Measurements from ENCODE around the gene TMEM175.

Gene TMEM175

GRCh38 chr4:962231-963208, 30.3 kb downstream of the TMEM175 start:
- no peak for DNase-seq (ENCODE audit: extremely low read depth, insufficient read length)
- TF ChIP-seq CTCF (IDR thresholded peaks at IDR 0.05; ENCODE audit: insufficient read depth, low read length, poor library complexity, severe bottlenecking) = no peak
- no peak overlapping the region for H3K4me3 ChIP-seq (replicated peaks; ENCODE audit: low read depth, low read length)
- H3K36me3 ChIP-seq (ENCODE audit: control insufficient read depth, insufficient read depth, low read length) = peaks cover 8% of the 10 kb centered on the region
- H3K27me3 ChIP-seq (replicated peaks; ENCODE audit: control insufficient read depth, insufficient read depth, low read length) = no peaks in the 10 kb centered on the region

- H3K36me3 ChIP-seq (ENCODE audit: control insufficient read depth, insufficient read depth, low read length) = peaks cover 6% of the 10 kb centered on the region
- no peak for DNase-seq (ENCODE audit: extremely low read depth, insufficient read length)
- H3K4me3 ChIP-seq (replicated peaks; ENCODE audit: low read depth, low read length) = no peak overlapping the region
- H3K27me3 ChIP-seq (replicated peaks; ENCODE audit: control insufficient read depth, insufficient read depth, low read length) = no peaks in the 10 kb centered on the region
- no peak for TF ChIP-seq CTCF (IDR thresholded peaks at IDR 0.05; ENCODE audit: insufficient read depth, low read length, poor library complexity, severe bottlenecking)
Measured at GRCh38 chr4:963276-964225, 31.3 kb downstream of the TMEM175 start.

- DNase-seq (ENCODE audit: extremely low read depth, insufficient read length) = no peak
- no peak for TF ChIP-seq CTCF (IDR thresholded peaks at IDR 0.05; ENCODE audit: insufficient read depth, low read length, poor library complexity, severe bottlenecking)
- H3K4me3 ChIP-seq (replicated peaks; ENCODE audit: low read depth, low read length) = no peak overlapping the region
- no peaks in the 10 kb centered on the region for H3K27me3 ChIP-seq (replicated peaks; ENCODE audit: control insufficient read depth, insufficient read depth, low read length)
- peaks cover 6% of the 10 kb centered on the region for H3K36me3 ChIP-seq (ENCODE audit: control insufficient read depth, insufficient read depth, low read length)
Measured at GRCh38 chr4:964346-965025, 32.2 kb downstream of the TMEM175 start.

- no peak for DNase-seq (ENCODE audit: extremely low read depth, insufficient read length)
- no peaks in the 10 kb centered on the region for H3K27me3 ChIP-seq (replicated peaks; ENCODE audit: control insufficient read depth, insufficient read depth, low read length)
- H3K4me3 ChIP-seq (replicated peaks; ENCODE audit: low read depth, low read length) = no peak overlapping the region
- TF ChIP-seq CTCF (IDR thresholded peaks at IDR 0.05; ENCODE audit: insufficient read depth, low read length, poor library complexity, severe bottlenecking) = no peak
- H3K36me3 ChIP-seq (ENCODE audit: control insufficient read depth, insufficient read depth, low read length) = peaks cover 5% of the 10 kb centered on the region
Measured at GRCh38 chr4:965048-965765, 32.9 kb downstream of the TMEM175 start.

GRCh38 chr4:965766-966134, 33.5 kb downstream of the TMEM175 start:
- peaks cover 6% of the 10 kb centered on the region for H3K36me3 ChIP-seq (ENCODE audit: control insufficient read depth, insufficient read depth, low read length)
- DNase-seq (ENCODE audit: extremely low read depth, insufficient read length) = no peak
- H3K4me3 ChIP-seq (replicated peaks; ENCODE audit: low read depth, low read length) = no peak overlapping the region
- TF ChIP-seq CTCF (IDR thresholded peaks at IDR 0.05; ENCODE audit: insufficient read depth, low read length, poor library complexity, severe bottlenecking) = no peak
- no peaks in the 10 kb centered on the region for H3K27me3 ChIP-seq (replicated peaks; ENCODE audit: control insufficient read depth, insufficient read depth, low read length)

Data from GM06990 (cell line).